NCI-H2196 treated with DMSO at 0.1 percent for 48 hours (cell line): Measurements from ENCODE around the gene HOXD10.

Experiments used
- DNase-seq: peaks from one replicate; lab custom pipeline; 2025; ENCODE audit not compliant: unreplicated experiment; lab: John Stamatoyannopoulos, UW

HOXD10 gene

GRCh38 chr2:176161825-176162626 is 45.4 kb downstream of the HOXD10 start:
- DNase-seq = no peak

- no peak for DNase-seq
Measured at GRCh38 chr2:176162911-176163671, 46.5 kb downstream of the HOXD10 start.

GRCh38 chr2:176163672-176164056 is 47.1 kb downstream of the HOXD10 start:
- DNase-seq = no peak

GRCh38 chr2:176164201-176164600 is 47.6 kb downstream of the HOXD10 start:
- no peak for DNase-seq

GRCh38 chr2:176164611-176165369 is 48.2 kb downstream of the HOXD10 start:
- no peak for DNase-seq

- no peak for DNase-seq
Measured at GRCh38 chr2:176165370-176166050, 48.9 kb downstream of the HOXD10 start.

GRCh38 chr2:176166272-176166671 is 49.7 kb downstream of the HOXD10 start:
- no peak for DNase-seq

GRCh38 chr2:176167398-176167797 is 50.8 kb downstream of the HOXD10 start:
- DNase-seq = no peak

GRCh38 chr2:176169181-176169580 is 52.6 kb downstream of the HOXD10 start:
- no peak for DNase-seq
